CD14-positive monocyte (primary cell): ENCODE data around the gene NTM. TPM values are rescaled to one million over a fixed set of nuclear protein-coding genes. Genes with fewer than 3 reads are reported as not detected.

ENCODE experiments used
- DNase-seq, 3 donors: peaks; one replicate each; pipeline ENCODE4 v3.0.0-alpha.2; 2011 to 2022
- H2AFZ ChIP-seq: 2 replicates; pipeline ENCODE4 v1.6.0; 2012; ENCODE audit warnings: mild to moderate bottlenecking, low read depth, low read length, inconsistent platforms; ENCODE audit not compliant: insufficient read depth, poor library complexity, severe bottlenecking
- H3K27ac ChIP-seq, 2 donors: 1 replicate in 1 of 2; 2 replicates in 1 of 2; pipeline ENCODE4 v1.5.1; 2012 to 2013; ENCODE audit warnings: low read length in 2 of 2, control low read depth in 1 of 2, inconsistent platforms in 1 of 2, low read depth in 1 of 2, mild to moderate bottlenecking in 1 of 2
- H3K27me3 ChIP-seq, 2 donors: one replicate each; pipeline versions ENCODE4 v1.6.0 to v1.6.1; 2011 to 2013; ENCODE audit warnings: low read length in 2 of 2; ENCODE audit not compliant: control insufficient read depth in 2 of 2, insufficient read depth in 2 of 2
- H3K36me3 ChIP-seq, 2 donors: replicated peaks in 1 of 2; 1 replicate in 1 of 2; 2 replicates in 1 of 2; pipeline versions ENCODE4 v1.5.1 to v1.6.1; 2012 to 2013; ENCODE audit warnings: low read length in 2 of 2, control low read depth in 1 of 2, inconsistent platforms in 1 of 2, mild to moderate bottlenecking in 1 of 2; ENCODE audit not compliant: insufficient read depth in 2 of 2, control insufficient read depth in 1 of 2
- H3K4me1 ChIP-seq, 2 donors: 1 replicate in 1 of 2; 2 replicates in 1 of 2; pipeline versions ENCODE4 v1.5.1 to v1.6.1; 2012 to 2013; ENCODE audit warnings: low read length in 2 of 2, control low read depth in 1 of 2, inconsistent platforms in 1 of 2, mild to moderate bottlenecking in 1 of 2, moderate library complexity in 1 of 2; ENCODE audit not compliant: insufficient read depth in 2 of 2, control insufficient read depth in 1 of 2
- H3K4me2 ChIP-seq: replicated peaks from 2 replicates; pipeline ENCODE3; 2012; ENCODE audit warnings: low read length, moderate library complexity, mild to moderate bottlenecking; ENCODE audit not compliant: poor library complexity, severe bottlenecking; ENCODE audit errors: extremely low read depth
- H3K4me3 ChIP-seq, 3 experiments: fragments of 200-600 bp in 1 of 3; sonication (generic) in 1 of 3; replicated peaks in 1 of 3; 1 replicate in 2 of 3; 2 replicates in 1 of 3; pipeline ENCODE4 v1.5.1; 2011 to 2013; ENCODE audit warnings: low read length in 3 of 3, mild to moderate bottlenecking in 3 of 3, control low read depth in 2 of 3, low read depth in 2 of 3, inconsistent platforms in 1 of 3, moderate library complexity in 1 of 3
- H3K79me2 ChIP-seq: 2 replicates; pipeline ENCODE4 v1.6.0; 2012; ENCODE audit warnings: mild to moderate bottlenecking, control low read depth, inconsistent platforms, low read length, moderate library complexity; ENCODE audit not compliant: insufficient read depth
- H3K9ac ChIP-seq: 2 replicates; pipeline ENCODE4 v1.6.0; 2017; ENCODE audit warnings: low read length, mild to moderate bottlenecking; ENCODE audit not compliant: insufficient read depth, poor library complexity, severe bottlenecking
- H3K9me3 ChIP-seq, 2 donors: replicated peaks in 1 of 2; 1 replicate in 1 of 2; 2 replicates in 1 of 2; pipeline versions ENCODE4 v1.5.1 to v1.6.1; 2012 to 2013; ENCODE audit warnings: low read length in 2 of 2, control low read depth in 1 of 2; ENCODE audit not compliant: control insufficient read depth in 1 of 2, insufficient read depth in 1 of 2
- H4K20me1 ChIP-seq: 2 replicates; pipeline ENCODE4 v1.6.0; 2012; ENCODE audit warnings: mild to moderate bottlenecking, low read length, control low read depth, moderate library complexity; ENCODE audit not compliant: insufficient read depth
- H3K27ac Mint-ChIP-seq, 7 donors: one replicate each; pipeline ENCODE4 v1.8.0; 2020; ENCODE audit warnings: mild to moderate bottlenecking in 7 of 7, mixed read lengths in 7 of 7, moderate library complexity in 6 of 7, inconsistent platforms in 2 of 7
- H3K27me3 Mint-ChIP-seq, 3 donors: one replicate each; pipeline ENCODE4 v1.8.0; 2021 to 2022; ENCODE audit warnings: low read depth in 3 of 3, mild to moderate bottlenecking in 3 of 3, mixed read lengths in 3 of 3, moderate library complexity in 3 of 3, inconsistent platforms in 1 of 3
- H3K36me3 Mint-ChIP-seq, 2 donors: one replicate each; pipeline ENCODE4 v1.8.0; 2020; ENCODE audit warnings: mixed read lengths in 2 of 2, inconsistent platforms in 1 of 2, mild to moderate bottlenecking in 1 of 2
- H3K4me1 Mint-ChIP-seq: one replicate; pipeline ENCODE4 v1.8.0; 2020; ENCODE audit warnings: mild to moderate bottlenecking, mixed read lengths
- H3K4me3 Mint-ChIP-seq, 2 donors: one replicate each; pipeline ENCODE4 v1.8.0; 2020; ENCODE audit warnings: mild to moderate bottlenecking in 2 of 2, mixed read lengths in 2 of 2, moderate library complexity in 1 of 2
- H3K9me3 Mint-ChIP-seq, 7 donors: one replicate each; pipeline ENCODE4 v1.8.0; 2020 to 2022; ENCODE audit warnings: mixed read lengths in 7 of 7, mild to moderate bottlenecking in 6 of 7, moderate library complexity in 6 of 7, inconsistent platforms in 2 of 7
- CTCF ChIP-seq: fragments of 200-600 bp; IDR thresholded peaks from one replicate; pipeline ENCODE4 v1.8.0; 2022; ENCODE audit warnings: antibody characterized with exemption, mild to moderate bottlenecking
- WGBS: methylation state at CpG from one replicate; pipeline ENCODE4 v1.1.5; 2013; ENCODE audit warnings: missing lambda C conversion rate; ENCODE audit not compliant: insufficient coverage; 5-methylcytosine and 5-hydroxymethylcytosine counted together
- intact Hi-C, 2 donors: fragments of 100-400 bp; cut with micrococcal nuclease; formaldehyde crosslinking; loops; one replicate each; pipeline versions ENCODE4 v1.15.0 to v1.15.1; 2023
- polyA plus RNA-seq, 3 donors: library from polyadenylated mRNA; depleted of rRNA in 1 of 3; unstranded in 2 of 3; stranded (reverse) in 1 of 3; fragments of 300-500 nt in 2 of 3; fragments of >200 nt in 1 of 3; fragmentation: Illumina TruSeq in 2 of 3; gene quantifications; 1 replicate in 2 of 3; 2 replicates in 1 of 3; pipeline ENCODE4 v1.2.3, GENCODE V29; 2012 to 2021

The NTM gene
- polyA plus RNA-seq, 3 donors, result not detected

- H3K27me3 Mint-ChIP-seq, result peaks cover 0 to 5% (median 5%) of the 10 kb centered on the region in 3 donors
- 100% methylated on average over 3 of the region's 5 CpGs for WGBS
- H3K4me3 Mint-ChIP-seq, result no peak overlapping the region
- no peak overlapping the region for H3K27ac Mint-ChIP-seq
- Histone ChIP-seq H3K4me1 (no peaks in the 10 kb centered on the region), H3K27ac (no peak overlapping the region), H3K79me2 (no peaks in the 10 kb centered on the region), H3K36me3 (no peaks in the 10 kb centered on the region), H3K9me3 (no peaks in the 10 kb centered on the region), H4K20me1 (no peaks in the 10 kb centered on the region), H3K27me3 (peaks cover 0 to 3% of the 10 kb centered on the region in 2 donors), H2AFZ (no peak overlapping the region), H3K4me2 (no peak overlapping the region), H3K4me3 (no peak overlapping the region), H3K9ac (no peak overlapping the region)
- intact Hi-C loops, result no loop called here
- no peaks in the 10 kb centered on the region for H3K4me1 Mint-ChIP-seq
- no peaks in the 10 kb centered on the region for H3K9me3 Mint-ChIP-seq
- H3K36me3 Mint-ChIP-seq, result no peaks in the 10 kb centered on the region
- TF ChIP-seq CTCF, result no peak
- DNase-seq, result no peak
Observed at GRCh38 chr11:131893988-131894387, 523.6 kb downstream of the NTM start.

GRCh38 chr11:131894615-131895544 is 524.5 kb downstream of the NTM start:
- Histone ChIP-seq H3K79me2 (no peaks in the 10 kb centered on the region), H3K9me3 (no peaks in the 10 kb centered on the region), H4K20me1 (no peaks in the 10 kb centered on the region), H3K4me2 (no peak overlapping the region), H3K36me3 (no peaks in the 10 kb centered on the region), H3K4me3 (no peak overlapping the region), H3K27ac (no peak overlapping the region), H3K9ac (no peak overlapping the region), H3K27me3 (peaks cover 0 to 3% of the 10 kb centered on the region in 2 donors), H3K4me1 (no peaks in the 10 kb centered on the region), H2AFZ (no peak overlapping the region)
- WGBS, result 72% methylated on average over 4 of the region's 10 CpGs
- H3K36me3 Mint-ChIP-seq, result no peaks in the 10 kb centered on the region
- intact Hi-C loops, result no loop called here
- no peak overlapping the region for H3K27ac Mint-ChIP-seq
- H3K4me1 Mint-ChIP-seq, result no peaks in the 10 kb centered on the region
- no peak for DNase-seq
- TF ChIP-seq CTCF, result no peak
- peaks cover under 1 to 6% (median 5%) of the 10 kb centered on the region in 3 donors for H3K27me3 Mint-ChIP-seq
- H3K9me3 Mint-ChIP-seq, result no peaks in the 10 kb centered on the region
- no peak overlapping the region for H3K4me3 Mint-ChIP-seq
